Osteocyte (in vitro differentiated cells): ENCODE measurements around the gene JAKMIP1. TPM values are rescaled to one million over a fixed set of nuclear protein-coding genes. Genes with fewer than 3 reads are reported as not detected.

Experiments
- DNase-seq: peaks from one replicate; pipeline ENCODE4 v3.0.0; 2021; ENCODE audit warnings: mixed read lengths; ENCODE audit not compliant: unreplicated experiment; ENCODE audit errors: extremely low spot score
- H3K27ac Mint-ChIP-seq: one replicate; pipeline ENCODE4 v1.8.0; 2021; ENCODE audit warnings: mild to moderate bottlenecking, mixed read lengths; ENCODE audit not compliant: unreplicated experiment
- H3K27me3 Mint-ChIP-seq: one replicate; pipeline ENCODE4 v1.8.0; 2021; ENCODE audit warnings: mixed read lengths; ENCODE audit not compliant: unreplicated experiment
- H3K36me3 Mint-ChIP-seq: one replicate; pipeline ENCODE4 v1.8.0; 2021; ENCODE audit warnings: mixed read lengths; ENCODE audit not compliant: unreplicated experiment
- H3K4me1 Mint-ChIP-seq: one replicate; pipeline ENCODE4 v1.8.0; 2021; ENCODE audit warnings: mixed read lengths; ENCODE audit not compliant: unreplicated experiment
- H3K4me3 Mint-ChIP-seq: one replicate; pipeline ENCODE4 v1.8.0; 2021; ENCODE audit warnings: mild to moderate bottlenecking, moderate library complexity, mixed read lengths; ENCODE audit not compliant: unreplicated experiment
- H3K9me3 Mint-ChIP-seq: one replicate; pipeline ENCODE4 v1.8.0; 2021; ENCODE audit warnings: mixed read lengths; ENCODE audit not compliant: unreplicated experiment
- total RNA-seq: library from RNA; stranded (reverse); gene quantifications from 2 replicates; pipeline ENCODE4 v1.2.1, GENCODE V29; 2021
- TF ChIP-seq, protein P1 (sequence below): fragments of 200-600 bp; sonication (generic); IDR thresholded peaks from 2 replicates; pipeline ENCODE4 v1.5.0; 2021; ENCODE audit warnings: antibody characterized with exemption, mild to moderate bottlenecking, moderate library complexity

JAKMIP1 gene
- total RNA-seq, 1 donor from 2014 or later: not detected

DNA sequence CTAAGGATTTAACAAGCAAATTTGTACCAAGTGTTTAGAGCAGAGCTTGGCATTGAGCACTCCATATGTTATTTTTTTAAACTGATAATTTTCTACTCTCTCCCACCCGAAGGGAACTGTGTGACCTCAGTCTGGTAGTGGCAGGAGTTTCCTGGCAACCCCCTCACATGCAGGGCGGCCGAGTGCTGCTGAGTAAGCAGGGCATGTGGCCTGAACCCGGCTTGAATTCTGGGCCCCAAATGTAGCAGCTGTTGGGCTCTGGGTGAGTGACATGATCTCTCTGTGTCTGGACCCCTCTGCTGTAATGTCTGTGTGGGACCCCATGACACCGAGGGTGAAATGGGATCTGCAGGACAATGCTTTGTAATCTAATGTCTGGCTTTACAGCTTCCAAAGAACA, 168.5 kb downstream of the JAKMIP1 start:
- H3K27ac Mint-ChIP-seq: no peak overlapping the region
- TF ChIP-seq, protein P1, sequence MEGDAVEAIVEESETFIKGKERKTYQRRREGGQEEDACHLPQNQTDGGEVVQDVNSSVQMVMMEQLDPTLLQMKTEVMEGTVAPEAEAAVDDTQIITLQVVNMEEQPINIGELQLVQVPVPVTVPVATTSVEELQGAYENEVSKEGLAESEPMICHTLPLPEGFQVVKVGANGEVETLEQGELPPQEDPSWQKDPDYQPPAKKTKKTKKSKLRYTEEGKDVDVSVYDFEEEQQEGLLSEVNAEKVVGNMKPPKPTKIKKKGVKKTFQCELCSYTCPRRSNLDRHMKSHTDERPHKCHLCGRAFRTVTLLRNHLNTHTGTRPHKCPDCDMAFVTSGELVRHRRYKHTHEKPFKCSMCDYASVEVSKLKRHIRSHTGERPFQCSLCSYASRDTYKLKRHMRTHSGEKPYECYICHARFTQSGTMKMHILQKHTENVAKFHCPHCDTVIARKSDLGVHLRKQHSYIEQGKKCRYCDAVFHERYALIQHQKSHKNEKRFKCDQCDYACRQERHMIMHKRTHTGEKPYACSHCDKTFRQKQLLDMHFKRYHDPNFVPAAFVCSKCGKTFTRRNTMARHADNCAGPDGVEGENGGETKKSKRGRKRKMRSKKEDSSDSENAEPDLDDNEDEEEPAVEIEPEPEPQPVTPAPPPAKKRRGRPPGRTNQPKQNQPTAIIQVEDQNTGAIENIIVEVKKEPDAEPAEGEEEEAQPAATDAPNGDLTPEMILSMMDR: no peak
- H3K27me3 Mint-ChIP-seq: peaks cover 20% of the 10 kb centered on the region

DNA sequence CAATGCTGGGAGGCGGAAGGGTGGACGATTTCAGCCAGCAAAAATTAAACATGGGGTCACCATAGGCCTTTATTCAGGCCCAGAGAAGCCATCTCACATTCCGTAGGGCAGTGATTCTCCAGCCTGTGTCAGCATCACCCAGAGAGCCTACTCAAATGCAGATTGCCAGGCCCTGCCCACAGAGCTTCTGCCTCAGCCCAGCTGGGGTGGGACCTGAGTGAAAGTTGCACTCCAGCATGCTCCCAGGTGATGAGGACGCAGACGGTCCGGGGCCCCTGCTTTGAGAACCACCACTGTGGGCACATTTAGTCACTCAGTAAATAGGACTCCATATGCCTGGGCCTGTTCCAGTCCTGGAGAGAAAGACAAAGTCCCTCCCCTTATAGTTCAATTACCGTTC, 169.7 kb downstream of the JAKMIP1 start:
- Mint-ChIP-seq H3K36me3 (no peaks in the 10 kb centered on the region), H3K4me1 (no peaks in the 10 kb centered on the region), H3K4me3 (no peak overlapping the region), H3K9me3 (no peaks in the 10 kb centered on the region), H3K27ac (no peak overlapping the region), H3K27me3 (peaks cover 22% of the 10 kb centered on the region)
- no peak for DNase-seq
- TF ChIP-seq, protein P1: no peak

More for the DNA sequence above, 168.5 kb downstream of the JAKMIP1 start:
- DNase-seq: no peak
- no peaks in the 10 kb centered on the region for H3K4me1 Mint-ChIP-seq
- no peaks in the 10 kb centered on the region for H3K36me3 Mint-ChIP-seq
- no peaks in the 10 kb centered on the region for H3K9me3 Mint-ChIP-seq
- H3K4me3 Mint-ChIP-seq: no peak overlapping the region

DNA sequence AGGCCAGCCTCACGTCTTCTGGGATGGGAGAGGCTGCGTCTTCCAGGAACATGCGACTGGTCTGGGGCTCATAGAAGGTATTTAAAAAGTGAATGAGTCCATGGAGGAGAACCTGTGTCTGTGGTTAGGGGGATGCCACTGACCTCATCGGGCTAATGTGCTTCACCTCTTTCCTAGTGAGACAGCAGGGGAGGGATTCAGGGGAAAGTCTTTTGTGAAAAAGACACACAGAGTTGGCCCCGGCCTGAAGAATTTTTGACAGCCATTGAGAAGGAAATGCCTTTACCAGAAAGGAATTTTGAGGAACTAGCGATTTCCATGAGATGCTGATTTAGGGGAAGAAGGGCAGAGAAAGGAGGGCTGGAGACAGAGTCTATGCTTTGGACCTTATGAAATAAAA, 171.1 kb downstream of the JAKMIP1 start:
- TF ChIP-seq, protein P1: no peak
- Mint-ChIP-seq H3K4me3 (no peak overlapping the region), H3K27ac (no peak overlapping the region), H3K36me3 (no peaks in the 10 kb centered on the region), H3K27me3 (peaks cover 22% of the 10 kb centered on the region), H3K9me3 (no peaks in the 10 kb centered on the region), H3K4me1 (no peaks in the 10 kb centered on the region)
- DNase-seq: no peak

DNA sequence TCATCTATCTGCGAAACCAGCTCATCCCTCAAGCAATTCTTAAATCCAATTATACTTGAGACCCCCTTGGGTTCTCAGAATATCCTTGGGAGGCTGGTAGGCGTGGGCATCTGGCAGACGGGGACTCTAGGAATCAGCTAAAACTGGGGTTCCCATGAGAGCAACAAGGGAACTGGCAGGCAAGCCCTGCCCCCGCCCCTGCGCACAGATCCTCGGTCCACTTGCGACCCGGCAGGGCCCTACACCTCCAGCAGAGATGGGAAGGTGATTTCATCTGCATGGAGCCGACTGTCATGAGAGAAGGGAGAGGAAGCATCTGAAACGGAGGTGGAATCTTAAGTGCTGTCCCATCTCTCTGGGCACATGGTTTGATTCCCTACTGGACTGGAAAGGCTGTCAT, 172.2 kb downstream of the JAKMIP1 start:
- H3K27me3 Mint-ChIP-seq: peaks cover 22% of the 10 kb centered on the region
- TF ChIP-seq, protein P1: no peak
- H3K9me3 Mint-ChIP-seq: no peaks in the 10 kb centered on the region
- no peak for DNase-seq
- H3K4me3 Mint-ChIP-seq: no peak overlapping the region
- H3K36me3 Mint-ChIP-seq: no peaks in the 10 kb centered on the region
- H3K27ac Mint-ChIP-seq: no peak overlapping the region
- H3K4me1 Mint-ChIP-seq: no peaks in the 10 kb centered on the region

DNA sequence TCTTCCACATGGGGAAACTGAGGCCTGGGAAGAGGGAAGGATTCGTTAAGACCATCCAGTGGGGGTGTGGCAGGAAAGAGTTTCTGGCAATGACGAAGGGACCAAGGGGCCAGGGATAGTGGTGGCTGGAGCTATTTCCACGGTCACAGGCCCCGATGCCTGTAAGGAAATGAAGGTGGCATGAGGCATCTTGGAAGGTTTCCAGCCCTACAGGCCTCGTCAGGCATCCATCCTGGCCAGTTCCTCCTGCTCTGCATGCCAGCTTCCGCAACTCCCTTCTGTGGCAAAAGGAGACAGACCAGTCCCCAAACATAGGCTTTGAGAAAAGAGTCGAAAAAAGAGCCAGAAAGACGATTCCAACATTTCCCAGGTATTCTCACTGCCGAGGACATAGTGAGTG, 173.0 kb downstream of the JAKMIP1 start:
- DNase-seq: no peak
- no peak overlapping the region for H3K4me3 Mint-ChIP-seq
- TF ChIP-seq, protein P1: no peak
- H3K9me3 Mint-ChIP-seq: no peaks in the 10 kb centered on the region
- H3K4me1 Mint-ChIP-seq: no peaks in the 10 kb centered on the region
- no peak overlapping the region for H3K27ac Mint-ChIP-seq
- H3K27me3 Mint-ChIP-seq: peaks cover 22% of the 10 kb centered on the region
- H3K36me3 Mint-ChIP-seq: no peaks in the 10 kb centered on the region
